ENCODE results near the gene MAD1L1.

DNA sequence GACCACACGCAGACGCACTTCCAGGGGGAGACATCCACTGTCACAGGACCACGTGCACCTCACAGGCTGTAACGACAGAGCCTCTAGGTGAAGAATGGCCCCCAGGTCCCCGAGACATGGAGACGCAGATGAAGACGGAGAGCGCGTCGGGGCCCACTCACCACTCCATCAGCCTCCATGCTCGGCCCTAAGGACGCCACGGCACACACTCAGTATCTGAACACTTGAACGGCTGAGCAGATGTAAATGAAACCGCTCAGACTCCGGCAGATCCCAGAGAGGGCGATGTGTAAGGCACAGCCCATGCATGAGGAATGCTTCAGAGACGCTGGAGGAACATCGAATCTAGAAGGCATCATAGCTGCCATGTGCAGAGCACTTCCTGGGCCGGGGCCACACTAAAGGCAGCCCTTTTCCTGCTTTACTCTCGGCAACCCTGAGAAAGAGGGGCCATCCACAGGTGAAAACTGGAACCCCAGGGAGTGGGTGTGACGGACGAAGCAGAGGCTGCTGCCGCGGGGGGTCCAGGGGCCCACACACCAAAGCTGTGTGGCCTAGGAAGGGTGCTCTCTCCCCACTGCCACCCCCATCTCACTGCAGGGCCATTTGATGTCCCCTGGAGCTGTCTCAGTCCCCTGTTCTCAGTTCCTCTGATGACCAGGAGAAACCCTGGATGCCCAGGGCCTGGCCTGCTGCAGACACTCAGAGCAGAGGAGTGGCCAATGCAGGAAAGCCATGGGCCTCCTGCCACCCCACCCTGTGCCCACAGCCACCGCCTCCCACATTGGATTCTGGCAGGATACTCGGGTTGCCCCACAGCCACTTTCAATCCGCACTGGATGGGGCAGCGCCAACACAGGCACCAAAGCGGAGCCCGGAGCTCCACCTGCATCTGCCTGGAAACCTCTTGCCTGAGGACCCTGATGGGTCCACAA, 253.8 kb downstream of the MAD1L1 start:
- no peak for TF ChIP-seq KDM5A (IDR thresholded peaks at IDR 0.05; ENCODE audit: borderline replicate concordance, low read length)
- TF ChIP-seq JUND (CRISPR knock-in tag; IDR thresholded peaks at IDR 0.05) = no peak
- no peak for TF ChIP-seq PRDM10 (CRISPR knock-in tag; IDR thresholded peaks at IDR 0.05; ENCODE audit: low read depth)
- no peak for TF ChIP-seq ZNF326 (CRISPR knock-in tag; IDR thresholded peaks at IDR 0.05; ENCODE audit: borderline replicate concordance)
- TF ChIP-seq NCOA2 (CRISPR knock-in tag; IDR thresholded peaks at IDR 0.05) = no peak
- TF ChIP-seq, protein P1, sequence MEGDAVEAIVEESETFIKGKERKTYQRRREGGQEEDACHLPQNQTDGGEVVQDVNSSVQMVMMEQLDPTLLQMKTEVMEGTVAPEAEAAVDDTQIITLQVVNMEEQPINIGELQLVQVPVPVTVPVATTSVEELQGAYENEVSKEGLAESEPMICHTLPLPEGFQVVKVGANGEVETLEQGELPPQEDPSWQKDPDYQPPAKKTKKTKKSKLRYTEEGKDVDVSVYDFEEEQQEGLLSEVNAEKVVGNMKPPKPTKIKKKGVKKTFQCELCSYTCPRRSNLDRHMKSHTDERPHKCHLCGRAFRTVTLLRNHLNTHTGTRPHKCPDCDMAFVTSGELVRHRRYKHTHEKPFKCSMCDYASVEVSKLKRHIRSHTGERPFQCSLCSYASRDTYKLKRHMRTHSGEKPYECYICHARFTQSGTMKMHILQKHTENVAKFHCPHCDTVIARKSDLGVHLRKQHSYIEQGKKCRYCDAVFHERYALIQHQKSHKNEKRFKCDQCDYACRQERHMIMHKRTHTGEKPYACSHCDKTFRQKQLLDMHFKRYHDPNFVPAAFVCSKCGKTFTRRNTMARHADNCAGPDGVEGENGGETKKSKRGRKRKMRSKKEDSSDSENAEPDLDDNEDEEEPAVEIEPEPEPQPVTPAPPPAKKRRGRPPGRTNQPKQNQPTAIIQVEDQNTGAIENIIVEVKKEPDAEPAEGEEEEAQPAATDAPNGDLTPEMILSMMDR (CRISPR knock-in tag; IDR thresholded peaks at IDR 0.05) = no peak
- no peak for TF ChIP-seq ZBTB49 (CRISPR knock-in tag; IDR thresholded peaks at IDR 0.05; ENCODE audit: borderline replicate concordance)
- no peak for TF ChIP-seq CENPBD1 (CRISPR knock-in tag; IDR thresholded peaks at IDR 0.05; ENCODE audit: borderline replicate concordance, low read depth)

Data from HepG2 (cell line).